Epithelial cell of proximal tubule (primary cell): ENCODE data around the gene ISCU. TPM values are rescaled to one million over a fixed set of nuclear protein-coding genes. Genes with fewer than 3 reads are reported as not detected.

ENCODE experiments used
- DNase-seq: peaks from one replicate; pipeline ENCODE4 v3.0.0-alpha.2; 2011; ENCODE audit warnings: low read depth
- H3K4me3 ChIP-seq: 2 replicates; pipeline ENCODE4 v1.5.1; 2011; ENCODE audit warnings: low read depth, mild to moderate bottlenecking, low read length
- total RNA-seq: library from RNA; depleted of rRNA; stranded (reverse); fragments of >200 nt; gene quantifications from 2 replicates; pipeline ENCODE4 v1.2.3, GENCODE V29; 2015
- TF ChIP-seq, protein P1 (sequence below): conservative IDR thresholded peaks from 2 replicates; pipeline ENCODE4 v1.5.1; 2012; ENCODE audit warnings: low read depth, mild to moderate bottlenecking, low read length

The ISCU gene
- total RNA-seq, 1 donor from 2014 or later, result 128 TPM

DNA sequence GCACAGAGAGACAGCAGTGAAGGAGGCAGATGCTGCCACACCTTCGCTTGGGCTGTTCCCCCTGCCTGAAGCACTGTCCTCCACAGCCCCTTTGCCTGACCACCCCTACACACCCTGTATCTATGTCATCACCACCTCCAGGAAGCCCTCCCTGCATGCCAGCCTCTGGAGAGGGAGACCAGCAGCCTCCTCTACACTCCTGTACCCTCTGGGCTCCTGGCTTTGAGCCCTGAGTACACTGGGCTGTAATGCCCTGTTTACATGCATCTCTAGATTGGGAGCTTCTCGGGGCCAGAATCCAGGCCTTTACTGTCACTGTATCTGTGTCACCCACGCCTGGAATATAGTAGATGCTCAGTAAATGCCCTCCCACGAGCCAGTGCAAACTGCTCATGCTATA is 41.3 kb downstream of the ISCU start:
- no peak overlapping the region for H3K4me3 ChIP-seq
- TF ChIP-seq, protein P1, sequence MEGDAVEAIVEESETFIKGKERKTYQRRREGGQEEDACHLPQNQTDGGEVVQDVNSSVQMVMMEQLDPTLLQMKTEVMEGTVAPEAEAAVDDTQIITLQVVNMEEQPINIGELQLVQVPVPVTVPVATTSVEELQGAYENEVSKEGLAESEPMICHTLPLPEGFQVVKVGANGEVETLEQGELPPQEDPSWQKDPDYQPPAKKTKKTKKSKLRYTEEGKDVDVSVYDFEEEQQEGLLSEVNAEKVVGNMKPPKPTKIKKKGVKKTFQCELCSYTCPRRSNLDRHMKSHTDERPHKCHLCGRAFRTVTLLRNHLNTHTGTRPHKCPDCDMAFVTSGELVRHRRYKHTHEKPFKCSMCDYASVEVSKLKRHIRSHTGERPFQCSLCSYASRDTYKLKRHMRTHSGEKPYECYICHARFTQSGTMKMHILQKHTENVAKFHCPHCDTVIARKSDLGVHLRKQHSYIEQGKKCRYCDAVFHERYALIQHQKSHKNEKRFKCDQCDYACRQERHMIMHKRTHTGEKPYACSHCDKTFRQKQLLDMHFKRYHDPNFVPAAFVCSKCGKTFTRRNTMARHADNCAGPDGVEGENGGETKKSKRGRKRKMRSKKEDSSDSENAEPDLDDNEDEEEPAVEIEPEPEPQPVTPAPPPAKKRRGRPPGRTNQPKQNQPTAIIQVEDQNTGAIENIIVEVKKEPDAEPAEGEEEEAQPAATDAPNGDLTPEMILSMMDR, result no peak
- no peak for DNase-seq

DNA sequence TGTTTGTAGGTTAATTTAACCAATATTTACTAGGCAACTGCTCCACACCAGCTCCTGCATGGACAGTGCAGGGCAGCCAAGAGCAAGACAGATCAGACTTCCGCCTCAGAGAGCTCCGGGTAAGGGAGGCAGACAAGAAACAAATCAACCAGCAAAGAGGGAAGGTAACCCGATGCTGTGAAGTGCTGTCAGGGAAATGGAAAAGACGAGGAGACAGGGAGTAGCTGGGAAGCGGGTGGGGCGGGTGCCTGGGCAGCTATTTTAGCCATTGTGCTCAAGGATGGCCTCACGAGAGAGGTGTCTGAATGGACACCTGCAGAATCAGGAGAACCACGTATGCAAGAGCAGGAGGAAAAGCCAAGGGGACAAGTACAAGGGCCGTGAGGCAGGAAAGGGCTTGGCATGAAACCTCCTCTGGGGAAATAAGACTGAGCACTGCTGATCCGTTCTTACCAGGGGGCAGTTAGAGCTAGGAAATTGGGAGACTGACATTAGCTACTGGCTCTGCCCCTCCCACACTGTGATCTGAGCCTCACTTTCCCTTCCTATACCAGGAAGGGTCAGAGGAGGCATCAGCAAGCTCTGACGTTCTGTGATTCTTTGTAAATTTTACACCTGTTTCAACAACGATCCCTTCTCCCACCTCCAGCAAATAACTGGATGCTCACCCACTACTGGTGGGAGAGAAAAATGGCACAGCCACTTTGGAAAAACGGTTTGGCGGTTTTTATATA is 42.0 kb downstream of the ISCU start:
- DNase-seq, result no peak
- no peak overlapping the region for H3K4me3 ChIP-seq
- TF ChIP-seq, protein P1, result no peak

DNA sequence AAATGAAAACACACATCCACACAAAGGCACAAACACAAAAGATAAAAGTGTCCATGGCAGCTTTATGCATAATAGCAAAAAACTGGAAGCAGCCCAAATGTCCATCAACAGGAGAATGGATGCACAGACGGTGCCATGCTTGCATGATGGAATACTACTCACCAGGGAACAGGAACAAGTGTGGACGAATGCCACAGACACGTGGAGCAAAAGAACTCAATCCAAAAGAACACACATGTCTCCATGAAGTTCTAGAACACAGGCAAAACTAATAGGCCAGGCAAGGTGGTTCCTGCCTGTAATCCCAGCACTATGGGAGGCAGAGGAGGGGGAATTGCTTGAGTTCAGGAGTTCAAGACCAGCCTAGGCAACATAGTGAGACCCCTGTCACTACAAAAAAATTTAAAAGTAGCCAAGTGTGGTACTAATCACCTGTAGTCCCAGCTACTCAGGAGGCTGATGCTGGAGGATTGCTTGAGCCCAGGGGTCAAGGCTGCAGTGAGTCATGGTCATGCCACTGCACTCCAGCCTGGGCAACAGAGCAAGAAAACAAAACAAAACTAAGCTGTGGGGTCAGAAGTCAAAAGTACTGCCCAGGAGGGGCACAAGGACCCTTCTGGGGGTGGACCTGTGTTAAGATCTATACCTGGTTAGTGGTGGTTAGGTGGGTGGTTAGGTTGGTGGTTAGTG is 42.7 kb downstream of the ISCU start:
- TF ChIP-seq, protein P1, result no peak
- no peak overlapping the region for H3K4me3 ChIP-seq
- peak; percentile 68 for DNase-seq

DNA sequence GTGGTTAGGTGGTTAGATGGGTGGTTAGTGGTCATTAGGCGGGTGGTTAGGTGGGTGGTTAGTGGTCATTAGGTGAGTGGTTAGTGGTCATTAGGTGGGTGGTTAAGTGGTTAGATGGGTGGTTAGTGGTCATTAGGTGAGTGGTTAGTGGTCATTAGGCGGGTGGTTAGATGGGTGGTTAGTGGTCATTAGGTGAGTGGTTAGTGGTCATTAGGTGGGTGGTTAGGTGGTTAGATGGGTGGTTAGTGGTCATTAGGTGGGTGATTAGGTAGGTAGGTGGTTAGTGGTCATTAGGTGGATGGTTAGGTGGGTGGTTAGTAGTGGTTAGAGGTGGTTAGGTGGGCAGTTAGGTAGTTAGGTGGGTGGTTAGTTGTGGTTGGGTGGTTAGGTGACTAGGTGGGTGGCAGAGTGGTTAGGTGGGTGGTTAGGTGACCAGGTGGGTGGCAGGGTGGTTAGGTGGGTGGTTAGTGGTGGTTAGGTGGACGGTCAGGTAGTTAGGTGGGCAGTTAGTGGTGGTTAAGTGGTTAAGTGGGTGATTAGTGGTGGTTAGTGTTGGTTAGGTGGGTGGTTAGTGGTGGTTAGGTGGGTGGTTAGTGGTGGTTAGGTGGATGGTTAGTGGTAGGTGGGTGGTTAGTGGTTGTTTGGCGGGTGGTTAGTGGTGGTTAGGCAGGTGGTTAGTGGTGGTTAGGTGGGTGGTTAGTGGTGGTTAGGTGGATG is 43.5 kb downstream of the ISCU start:
- no peak for DNase-seq
- no peak overlapping the region for H3K4me3 ChIP-seq
- TF ChIP-seq, protein P1, result no peak

DNA sequence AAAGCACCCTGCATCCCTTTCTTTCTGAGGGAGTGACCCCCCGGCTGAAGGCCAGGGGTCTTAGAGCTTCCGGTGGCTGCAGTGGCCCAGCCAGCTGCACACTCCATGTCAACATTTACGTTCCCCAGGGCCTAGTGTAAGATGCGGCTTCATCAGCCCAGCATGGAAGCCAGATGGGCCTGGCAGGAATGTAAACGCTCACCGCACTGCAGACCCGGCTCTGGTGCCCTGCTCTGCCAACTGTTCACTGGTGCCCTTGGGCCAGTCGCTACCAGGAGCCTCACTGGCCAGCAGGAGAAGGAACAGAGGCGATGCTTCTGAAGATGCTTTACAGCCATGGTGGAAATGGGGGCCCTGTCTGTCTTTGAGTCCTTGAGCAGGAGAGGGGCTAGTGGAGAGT is 44.1 kb downstream of the ISCU start:
- no peak overlapping the region for H3K4me3 ChIP-seq
- TF ChIP-seq, protein P1, result no peak
- no peak for DNase-seq

DNA sequence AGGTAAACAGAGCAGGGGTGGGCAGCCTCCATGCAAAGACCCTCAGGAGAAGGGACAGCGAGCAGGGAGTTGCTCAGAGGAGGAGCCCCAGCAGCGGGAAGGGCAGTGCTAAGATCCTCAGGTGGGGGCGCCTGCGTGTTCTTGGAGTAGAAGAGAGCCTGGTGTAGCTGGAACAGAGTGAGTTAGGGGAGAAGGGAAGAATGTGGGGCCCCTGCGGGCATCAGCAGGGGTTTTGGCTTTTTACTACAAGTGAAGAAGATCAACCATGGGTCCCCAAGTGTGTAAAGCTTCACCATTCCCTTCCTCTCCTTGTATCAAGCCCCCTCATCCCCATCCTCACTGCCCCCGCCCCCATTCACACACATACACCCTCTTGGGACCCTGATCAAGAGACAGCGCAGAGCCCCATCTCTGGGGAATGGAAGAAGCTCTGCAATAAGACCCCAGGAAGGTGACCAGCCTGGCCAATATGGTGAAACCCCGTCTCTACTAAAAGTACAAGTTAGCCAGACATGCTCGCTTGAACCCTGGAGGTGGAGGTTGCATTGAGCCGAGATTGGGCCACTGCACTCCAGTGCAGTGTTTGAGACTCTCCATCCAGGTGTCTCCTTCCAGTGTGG is 45.7 kb downstream of the ISCU start:
- TF ChIP-seq, protein P1, result no peak
- DNase-seq, result no peak
- H3K4me3 ChIP-seq, result no peak overlapping the region
